ENCODE measurements around the gene KMT2C.
A peak's percentile ranks its signal among the peaks of the same experiment; 100 is the strongest.
"Not testable (repeated sequence)": the region's sequence is repeated elsewhere in the genome, so short reads cannot be mapped to it uniquely, and the experiment has no call there.

The KMT2C gene

DNA sequence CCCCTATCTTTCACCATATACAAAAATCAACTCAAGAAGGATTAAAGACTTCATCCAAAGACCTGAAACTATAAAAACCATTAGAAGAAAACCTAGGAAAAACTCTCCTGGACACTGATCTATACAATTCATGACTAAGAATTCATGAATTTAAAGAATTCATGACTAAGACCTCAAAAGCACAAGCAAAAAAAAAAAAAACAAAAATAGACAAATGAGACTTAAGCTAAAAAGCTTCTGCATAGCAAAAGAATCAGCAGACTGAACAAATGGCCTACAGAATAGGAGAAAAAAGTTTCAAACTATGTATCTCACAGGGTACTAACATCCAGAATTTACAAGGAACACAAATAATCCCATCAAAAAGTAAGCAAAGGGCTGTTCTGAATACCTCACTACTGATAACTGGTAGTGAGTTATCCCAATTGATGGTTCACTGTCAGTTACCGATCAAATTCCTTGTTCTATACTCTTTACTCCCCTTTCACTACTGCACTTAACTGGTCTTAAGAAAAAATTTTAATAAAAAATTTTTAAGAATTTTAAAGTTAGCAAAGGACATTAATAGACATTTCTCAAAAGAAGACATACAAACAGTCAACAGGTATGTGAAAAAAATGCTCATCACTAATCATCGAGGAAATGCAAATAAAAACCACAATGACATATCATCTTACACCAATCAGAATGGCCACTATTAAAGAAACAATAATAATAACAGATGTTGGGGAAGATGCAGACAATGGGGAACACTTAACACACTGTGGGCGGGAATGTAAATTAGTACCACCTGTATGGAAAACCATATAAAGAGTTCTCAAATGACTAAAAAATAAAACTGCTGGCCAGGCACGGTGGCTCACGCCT is 33.2 kb downstream of the KMT2C start:
- DNase-seq (ENCODE audit: low read depth in 2 of 2), result no peak

DNA sequence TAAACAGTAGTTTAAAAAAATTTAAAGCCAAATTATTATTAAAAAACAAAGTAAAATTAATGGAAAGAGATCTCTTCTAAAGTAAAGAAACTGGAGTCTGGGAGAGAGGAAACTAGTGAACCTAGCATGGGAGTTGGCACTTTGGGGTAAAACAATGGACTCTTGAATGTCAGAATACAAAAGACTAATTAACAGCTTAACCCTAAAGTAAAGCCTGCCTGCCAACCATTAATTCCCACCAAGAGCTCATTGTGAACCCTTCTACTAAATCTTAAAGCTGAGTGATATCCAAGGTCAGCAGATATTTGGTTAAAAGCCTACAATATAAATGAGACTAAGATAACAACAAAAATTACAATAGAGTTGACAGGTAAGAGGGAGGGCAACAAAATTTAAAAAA is 36.5 kb downstream of the KMT2C start:
- no peak for DNase-seq (ENCODE audit: low read depth in 2 of 2)

DNA sequence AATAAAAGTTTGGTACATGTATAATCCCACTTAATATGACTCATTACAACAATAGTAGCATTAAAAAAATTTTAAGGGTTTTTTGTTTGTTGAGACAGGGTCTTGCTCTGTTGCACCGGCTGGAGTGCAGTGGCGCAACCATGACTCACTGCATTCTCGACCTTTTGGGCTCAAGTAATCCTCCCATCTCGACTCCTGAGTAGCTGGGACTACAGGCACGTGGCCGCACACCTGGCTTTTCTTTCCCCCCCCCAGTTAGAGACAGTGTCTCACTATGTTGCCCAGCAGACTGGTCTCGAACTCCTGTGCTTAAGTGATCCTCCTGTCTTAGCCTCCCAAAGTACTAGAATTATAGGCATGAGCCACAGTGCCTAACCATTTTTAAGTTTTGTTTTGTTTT is 40.7 kb downstream of the KMT2C start:
- DNase-seq (ENCODE audit: low read depth in 2 of 2), result no peak

DNA sequence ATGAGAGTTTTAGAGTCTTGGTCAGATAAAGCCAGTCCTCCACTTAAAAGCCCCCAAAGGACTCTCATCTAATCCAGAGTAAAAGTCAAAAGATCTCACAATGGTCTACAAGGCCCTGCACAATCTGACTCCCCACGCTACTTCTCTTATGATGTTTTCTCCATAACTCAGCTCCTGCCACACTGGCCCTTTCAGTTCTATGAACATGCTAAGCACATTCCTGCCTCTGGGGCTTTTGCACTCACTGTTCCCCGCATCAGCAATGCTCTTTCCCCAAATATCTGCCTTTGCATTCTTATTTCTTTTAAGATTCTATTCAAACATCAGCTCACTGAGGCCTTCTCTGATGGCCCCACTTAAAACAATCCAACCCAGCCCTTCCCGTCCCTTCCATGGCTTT is 41.6 kb downstream of the KMT2C start:
- DNase-seq (ENCODE audit: low read depth in 2 of 2), result not testable (repeated sequence)

DNA sequence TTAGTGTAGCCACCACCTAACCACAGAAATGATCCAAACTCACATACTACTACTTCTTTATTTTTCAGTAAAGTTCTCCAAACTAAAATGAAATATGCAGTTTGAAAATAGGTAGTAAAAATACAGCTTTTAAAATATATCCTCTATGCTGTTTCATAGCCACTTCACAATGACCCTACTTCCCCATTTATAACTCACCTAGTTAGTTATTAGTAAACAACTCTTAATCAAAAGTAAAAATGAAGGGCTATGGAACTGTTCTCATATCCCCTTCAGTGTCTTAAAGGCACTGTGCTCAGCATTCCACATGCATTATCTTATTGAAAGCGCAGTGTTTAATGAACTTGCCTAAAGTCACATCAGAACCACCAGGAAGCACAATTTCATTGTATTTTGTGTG is 43.5 kb downstream of the KMT2C start:
- no peak for DNase-seq (ENCODE audit: low read depth in 2 of 2)

DNA sequence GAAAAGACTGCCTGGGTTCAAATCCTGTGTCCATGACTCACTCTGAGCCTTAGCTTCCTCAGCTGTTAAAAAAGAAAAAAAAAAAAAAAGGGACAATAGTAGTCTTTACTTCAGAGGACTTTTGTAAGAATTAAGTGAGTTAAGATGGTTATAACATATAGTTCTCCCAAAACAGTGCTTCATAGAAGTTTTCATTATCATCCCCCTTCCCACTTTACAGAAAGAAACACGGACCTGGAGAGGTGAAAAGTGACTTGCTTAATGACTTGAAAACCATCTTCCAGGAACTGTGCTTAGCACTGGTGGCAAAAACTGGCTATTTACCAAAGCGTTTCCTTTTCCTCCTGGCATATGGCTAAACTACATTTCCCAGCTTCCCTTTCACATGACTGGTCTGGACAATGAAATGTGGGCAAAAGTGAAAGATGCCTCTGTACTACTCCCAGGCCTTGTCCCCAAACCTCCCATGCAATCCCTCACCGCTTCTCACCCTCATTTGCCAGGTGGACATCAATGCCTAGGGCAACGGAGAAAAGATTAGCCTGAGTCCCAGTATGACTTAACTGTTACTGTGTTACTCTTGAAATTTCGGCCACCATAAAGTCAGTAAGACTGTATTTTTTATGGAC is 49.6 kb downstream of the KMT2C start:
- not testable (repeated sequence) for DNase-seq (ENCODE audit: low read depth in 2 of 2)

DNA sequence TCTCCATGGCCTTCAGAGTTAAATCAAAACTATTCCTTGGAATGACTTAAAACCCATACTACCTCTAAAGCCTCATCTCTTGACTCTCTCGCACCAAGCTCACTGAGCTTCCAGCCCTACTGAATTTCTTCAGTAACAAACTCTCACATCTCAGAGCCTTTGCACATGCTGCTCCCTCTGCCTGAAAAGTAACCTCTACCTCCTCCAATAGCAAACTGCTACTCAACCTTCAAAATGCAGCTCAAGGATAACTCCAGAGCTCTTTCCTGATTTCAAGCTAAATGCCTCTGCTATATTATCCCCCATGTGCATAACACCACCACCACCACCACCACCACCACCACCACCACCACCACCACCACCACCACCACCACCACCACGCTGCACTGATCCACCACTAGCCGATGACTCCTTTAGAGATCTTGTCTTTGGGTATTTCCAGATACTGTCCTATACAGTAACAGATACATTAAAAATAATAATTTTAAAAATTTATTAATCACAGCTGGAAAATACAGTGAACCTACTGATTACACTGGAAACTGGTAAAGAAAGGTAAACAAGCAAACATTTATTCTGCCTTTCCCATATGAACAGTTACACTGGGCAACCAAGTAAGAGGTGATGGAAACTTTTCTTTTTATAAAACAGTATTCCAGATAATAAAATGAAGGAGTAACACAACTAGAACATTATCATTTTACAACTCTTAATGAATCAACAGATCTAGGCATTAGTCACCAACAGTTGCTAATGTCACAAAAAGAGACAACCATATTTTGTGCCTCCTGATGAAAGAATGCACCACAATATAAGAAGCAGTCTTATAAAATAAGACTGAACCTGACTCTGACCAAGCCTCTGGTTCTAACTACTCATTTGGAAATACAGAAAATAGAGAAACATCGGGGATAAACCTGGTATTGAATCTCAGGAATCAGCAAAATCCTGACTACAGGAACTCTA is 51.3 kb downstream of the KMT2C start:
- not testable (repeated sequence) for DNase-seq (ENCODE audit: low read depth in 2 of 2)

DNA sequence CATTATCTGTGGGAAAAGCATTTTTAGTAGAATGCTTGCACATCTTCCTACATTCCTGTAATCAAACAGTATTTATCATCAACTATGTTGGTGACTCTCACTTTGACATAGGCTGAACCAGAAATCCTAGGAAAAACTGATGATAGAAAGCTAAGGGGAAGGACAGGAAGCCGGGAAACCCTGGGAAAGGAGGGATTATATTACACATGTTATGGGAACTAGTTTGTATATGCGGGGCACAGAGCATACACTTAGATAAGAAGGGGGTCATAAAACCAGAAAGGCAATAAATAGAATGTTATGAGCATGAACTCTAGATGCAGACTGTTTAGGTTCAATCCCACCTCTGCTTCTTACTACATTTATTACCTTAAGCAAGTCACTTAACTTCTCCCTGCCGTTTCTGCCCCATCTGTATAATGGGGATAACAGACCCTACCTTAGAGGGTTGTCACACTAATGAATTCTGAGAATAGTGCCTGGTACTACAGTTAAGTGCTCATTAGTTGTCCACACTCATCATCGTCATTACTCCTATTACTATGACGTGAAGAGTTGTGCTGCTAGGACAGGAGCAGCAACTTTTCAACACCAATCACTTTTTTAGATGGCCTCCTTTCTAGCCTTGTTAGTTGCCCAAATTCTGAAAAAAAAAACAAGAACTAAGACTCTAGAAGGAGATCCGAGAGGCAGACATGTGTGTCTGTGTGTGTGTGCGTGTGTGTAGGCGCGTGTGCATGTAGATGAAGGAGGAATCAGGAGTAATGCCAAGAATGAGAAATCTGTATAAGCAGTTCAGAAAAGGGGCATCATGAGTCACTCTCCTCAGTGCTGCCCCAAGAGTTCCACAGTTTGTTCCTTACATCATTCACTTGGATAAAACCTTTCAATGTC is 52.2 kb downstream of the KMT2C start:
- no peak for DNase-seq (ENCODE audit: low read depth in 2 of 2)

DNA sequence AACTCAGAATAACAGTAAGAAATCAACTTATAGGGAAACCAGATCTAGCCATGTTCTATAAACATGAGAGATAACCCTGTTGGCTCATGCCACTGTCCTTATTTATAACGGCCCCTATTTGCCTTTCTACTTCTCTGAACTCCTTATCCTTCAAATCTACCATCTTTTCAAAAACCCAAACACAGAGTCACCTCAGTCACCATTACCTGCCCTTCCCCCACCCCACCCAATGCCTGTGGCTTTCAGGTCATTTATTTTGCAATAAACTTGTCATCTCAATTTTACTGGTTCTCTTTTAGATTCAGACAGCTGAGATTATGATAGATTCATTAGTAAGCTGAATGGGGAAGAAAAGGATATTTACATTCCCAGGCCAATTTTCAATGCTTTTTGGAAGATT is 53.6 kb downstream of the KMT2C start:
- peak in 1 of 2 donors; percentile 17 for DNase-seq (ENCODE audit: low read depth in 2 of 2)

DNA sequence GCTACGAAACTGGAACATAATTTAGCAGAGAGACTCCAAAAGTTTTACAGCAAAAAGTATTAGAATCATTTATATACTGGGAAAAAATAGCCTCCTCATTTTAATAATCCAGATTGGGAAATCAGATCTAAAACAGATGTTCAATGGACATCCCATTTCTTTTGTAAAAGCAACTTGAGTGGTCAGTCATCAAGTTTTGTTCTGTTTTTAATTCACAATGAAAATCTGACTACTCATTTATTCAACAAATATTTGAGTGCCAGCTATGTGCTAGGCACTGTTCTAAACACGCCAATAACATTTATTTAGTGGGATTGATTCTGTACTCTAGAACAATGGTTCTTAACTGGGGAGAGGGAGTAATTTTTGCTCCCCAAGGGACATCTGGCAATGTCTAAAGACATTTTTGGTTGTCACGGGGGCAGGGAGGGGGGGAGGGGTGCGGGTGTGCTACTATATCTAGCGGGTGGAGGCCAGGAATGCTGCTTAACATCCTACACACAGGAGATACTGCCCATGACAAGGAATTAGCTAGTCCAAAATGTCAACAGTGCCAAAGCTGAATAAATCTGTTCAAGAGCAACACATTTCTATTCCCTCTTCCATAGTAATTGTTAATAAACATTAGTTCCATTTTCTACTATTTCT is 54.7 kb downstream of the KMT2C start:
- not testable (repeated sequence) for DNase-seq (ENCODE audit: low read depth in 2 of 2)

DNA sequence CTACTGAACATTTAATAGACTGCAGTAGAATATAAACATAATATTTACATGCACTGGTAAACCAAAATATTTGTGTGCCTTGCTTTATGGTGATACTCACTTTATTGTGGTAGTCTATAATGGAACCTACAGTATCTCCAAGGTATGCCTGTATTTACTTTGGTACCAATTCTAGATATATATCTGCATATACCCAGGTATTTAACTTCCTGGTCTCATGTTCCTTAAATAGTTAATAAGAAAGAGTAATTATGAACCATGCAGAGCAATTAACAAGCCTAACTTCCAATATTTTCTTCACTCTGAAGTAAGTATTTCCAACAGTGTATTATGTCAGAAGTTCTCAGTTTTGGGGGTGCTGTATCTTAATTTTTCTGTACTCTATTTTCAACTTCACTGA is 57.3 kb downstream of the KMT2C start:
- not testable (repeated sequence) for DNase-seq (ENCODE audit: low read depth in 2 of 2)

DNA sequence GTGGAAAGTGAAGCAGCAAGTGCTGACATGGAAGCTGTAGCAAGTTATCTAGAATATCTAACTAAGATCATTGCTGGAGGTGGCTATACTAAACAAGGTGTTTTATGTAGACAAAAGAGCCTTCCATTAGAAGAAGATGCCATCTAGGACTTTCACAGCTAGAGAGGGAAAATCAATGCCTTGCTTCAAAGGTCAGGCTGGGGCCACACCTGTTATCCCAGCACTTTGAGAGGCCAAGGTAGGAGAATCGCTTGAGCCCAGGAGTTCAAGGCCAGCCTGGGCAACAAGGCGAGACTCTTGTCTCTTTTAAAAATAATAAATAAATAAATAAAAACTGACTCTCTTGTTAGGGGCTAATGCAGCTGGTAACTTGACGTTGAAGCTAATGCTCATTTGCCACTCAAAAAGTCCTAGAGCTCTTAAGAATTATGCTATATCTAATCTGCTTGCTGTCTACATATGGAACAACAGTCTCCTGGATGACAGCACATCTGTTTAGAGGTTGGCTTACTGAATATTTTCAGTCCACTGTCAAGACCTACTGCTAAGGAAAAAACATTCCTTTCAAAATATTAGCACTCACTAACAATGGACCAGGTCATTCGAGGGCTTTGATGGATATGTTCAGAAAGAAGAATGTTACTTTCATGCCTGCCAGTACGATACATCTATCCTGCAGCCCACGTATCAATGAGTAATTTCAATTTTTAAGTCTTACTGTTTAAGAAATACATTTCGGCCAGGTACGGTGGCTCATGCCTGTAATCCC is 58.9 kb downstream of the KMT2C start:
- not testable (repeated sequence) for DNase-seq (ENCODE audit: low read depth in 2 of 2)

DNA sequence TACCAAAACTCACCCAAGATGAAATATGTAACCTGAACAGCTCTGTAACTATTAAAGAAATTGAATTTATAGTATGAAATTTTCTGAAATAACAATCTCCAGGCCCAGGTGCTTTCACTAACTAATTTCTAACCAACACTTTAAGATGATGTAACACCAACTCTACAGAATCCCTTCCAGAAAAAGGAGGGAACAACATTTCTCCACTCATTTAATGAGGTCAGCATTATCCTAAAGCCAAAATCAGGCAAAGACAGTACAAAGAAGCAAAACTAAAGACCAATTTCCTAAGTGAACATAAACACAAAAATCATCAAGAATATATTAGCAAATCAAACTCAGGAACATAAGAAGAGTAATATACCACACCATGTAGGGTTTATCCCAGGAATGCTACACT is 65.5 kb downstream of the KMT2C start:
- DNase-seq (ENCODE audit: low read depth in 2 of 2), result no peak

DNA sequence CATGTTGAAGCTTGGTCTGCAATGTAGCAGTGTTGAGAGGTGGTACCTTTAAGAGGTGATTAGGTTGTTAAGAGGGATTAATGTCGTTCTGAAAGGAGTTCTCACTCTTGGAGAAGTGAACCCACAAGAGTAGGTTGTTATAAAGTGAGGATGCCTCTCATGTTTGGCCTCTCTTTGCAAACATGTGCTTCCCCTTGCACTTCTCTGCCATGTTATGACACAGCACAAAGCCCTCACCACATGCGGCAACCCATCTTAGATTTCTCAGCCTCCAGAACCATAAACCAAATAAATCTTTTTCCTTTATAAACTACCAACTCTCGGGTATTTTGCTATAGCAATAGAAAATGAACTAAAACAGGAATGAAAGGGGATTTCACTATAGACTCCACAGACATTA is 66.3 kb downstream of the KMT2C start:
- no peak for DNase-seq (ENCODE audit: low read depth in 2 of 2)

DNA sequence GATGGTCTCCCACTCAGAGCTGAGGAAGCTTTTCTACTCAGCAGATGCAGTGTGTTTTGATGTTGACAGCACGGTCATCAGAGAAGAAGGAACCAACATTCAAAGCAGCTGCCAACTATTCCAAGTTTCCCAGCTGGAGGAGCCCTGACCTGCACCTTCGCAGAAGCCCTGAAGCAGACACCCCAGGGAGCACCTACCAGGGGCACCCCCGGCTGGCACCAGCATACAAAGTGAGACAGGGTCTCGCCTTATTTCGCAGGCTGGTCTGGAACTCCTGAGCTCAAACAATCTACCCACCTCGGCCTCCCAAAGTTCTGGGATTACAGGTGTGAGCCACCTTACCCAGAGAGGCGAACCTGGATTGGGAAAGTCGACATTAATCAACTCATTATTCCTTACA is 68.6 kb downstream of the KMT2C start:
- DNase-seq (ENCODE audit: low read depth in 2 of 2), result no peak

DNA sequence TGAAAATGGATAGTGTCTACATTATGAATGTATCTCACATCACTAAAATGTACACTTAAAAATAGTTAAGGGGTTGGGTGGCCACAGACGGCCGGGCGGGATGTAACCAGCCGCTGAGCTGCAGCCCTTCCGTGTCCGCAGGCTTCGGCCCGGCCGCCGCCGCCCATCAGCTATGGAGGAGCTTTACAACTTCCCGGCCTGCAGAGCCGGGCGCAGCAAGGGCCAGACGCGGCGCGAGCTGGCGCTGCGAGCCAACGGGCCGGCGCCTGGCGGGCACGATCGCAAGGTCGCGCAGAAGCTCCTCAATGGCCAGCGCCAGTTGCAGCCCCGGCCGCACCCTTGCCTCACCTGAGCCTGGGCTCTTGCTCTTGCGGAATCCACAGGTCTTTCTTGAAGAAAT is 69.1 kb downstream of the KMT2C start:
- no peak for DNase-seq (ENCODE audit: low read depth in 2 of 2)

DNA sequence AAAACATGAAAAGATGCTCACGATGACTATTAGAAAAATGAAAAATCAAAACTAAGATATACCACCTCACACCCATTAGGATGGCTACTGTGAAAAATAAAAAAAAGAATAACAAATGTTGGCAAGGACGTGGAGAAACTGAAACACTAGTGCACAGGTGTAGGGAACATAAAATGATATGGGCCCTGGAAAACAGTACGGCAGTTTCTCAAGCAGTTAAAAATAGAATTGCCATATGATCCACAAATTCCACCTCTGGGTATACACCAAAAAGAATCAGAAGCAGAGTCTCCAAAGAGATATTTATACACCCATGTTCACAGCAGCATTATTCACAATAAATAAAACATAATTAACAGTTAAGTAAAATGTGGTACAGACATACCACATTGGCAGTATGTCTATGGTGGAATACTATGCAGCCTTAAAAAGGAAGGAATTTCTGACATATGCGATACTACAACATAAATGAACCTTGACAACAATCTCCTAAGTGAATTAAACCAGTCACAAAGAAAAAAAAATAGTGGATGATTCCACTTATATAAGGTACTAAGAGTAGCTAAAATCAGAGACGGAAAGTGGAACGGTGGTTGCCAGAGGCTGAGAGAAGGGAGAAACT is 69.7 kb downstream of the KMT2C start:
- no peak for DNase-seq (ENCODE audit: low read depth in 2 of 2)

DNA sequence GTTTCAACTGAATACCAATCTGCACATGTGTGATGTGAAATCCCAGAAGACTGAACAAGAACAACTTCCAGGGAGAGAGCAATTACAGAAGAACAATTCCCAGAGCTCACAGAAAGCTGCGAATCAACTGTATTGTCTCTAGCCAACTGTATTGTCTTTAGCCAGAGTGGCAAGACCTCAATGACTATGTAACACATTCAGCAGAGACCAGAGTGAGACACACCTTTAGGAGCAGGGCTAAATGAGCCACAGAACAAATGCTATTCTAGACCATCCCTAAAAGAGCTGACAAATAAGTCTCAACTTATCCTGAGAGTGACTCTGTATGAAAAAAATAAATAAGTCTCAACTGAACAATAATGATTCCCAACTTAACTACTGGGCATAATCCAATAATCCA is 72.0 kb downstream of the KMT2C start:
- DNase-seq (ENCODE audit: low read depth in 2 of 2), result no peak

DNA sequence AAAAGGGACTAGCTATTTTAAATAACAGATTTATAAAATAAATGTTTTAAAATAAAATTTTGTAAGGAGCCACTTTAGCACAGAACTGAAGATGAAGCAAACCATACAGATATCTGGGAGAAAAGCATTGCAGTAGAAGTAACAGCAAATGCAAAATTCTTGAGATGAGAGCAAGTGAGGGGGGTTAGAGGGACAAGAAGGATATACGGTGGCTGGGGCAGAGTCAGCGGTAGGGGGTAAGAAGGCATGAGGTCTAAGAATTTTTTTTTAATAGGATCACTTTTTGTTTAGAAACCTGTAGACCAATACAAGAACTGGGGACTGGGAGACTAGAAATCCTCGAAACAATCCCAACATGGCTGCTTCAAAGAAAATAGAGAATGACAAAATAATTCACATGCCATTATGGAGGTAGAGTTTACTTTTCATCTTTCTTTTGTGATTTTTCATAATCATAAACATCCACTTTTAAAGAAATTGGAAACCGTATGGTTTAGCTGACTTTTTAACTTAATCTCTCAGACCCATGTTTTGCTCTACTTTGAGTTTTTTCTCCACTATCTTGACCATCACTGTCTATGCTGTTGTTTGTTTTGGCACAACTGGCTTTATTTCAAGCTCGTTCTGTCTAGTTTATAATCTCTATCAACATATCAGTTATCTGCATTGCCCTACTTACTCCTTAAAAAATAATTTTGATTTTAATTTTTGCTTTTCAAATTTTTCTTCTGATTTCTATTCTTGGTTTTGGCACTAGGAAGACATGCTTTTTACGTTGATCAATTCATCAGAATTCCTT is 73.5 kb downstream of the KMT2C start:
- no peak for DNase-seq (ENCODE audit: low read depth in 2 of 2)

Measured in stimulated activated CD4-positive, alpha-beta T cell treated with anti-CD3 and anti-CD28 coated beads, Interleukin-15, amount 100 ng/mL, for 48 hours (primary cell).